SH-SY5Y (cell line): Measurements from ENCODE around the gene ANKRD34A.
A peak's percentile ranks its signal among the peaks of the same experiment; 100 is the strongest.

Source experiments
- GATA2 ChIP-seq: IDR thresholded peaks from 2 replicates; pipeline ENCODE4 v1.6.1; 2011; ENCODE audit warnings: mild to moderate bottlenecking, low read depth, low read length
- GATA3 ChIP-seq: IDR thresholded peaks from 2 replicates; pipeline ENCODE4 v1.6.1; 2011; ENCODE audit warnings: low read depth, mild to moderate bottlenecking, low read length, moderate library complexity

The ANKRD34A gene

DNA sequence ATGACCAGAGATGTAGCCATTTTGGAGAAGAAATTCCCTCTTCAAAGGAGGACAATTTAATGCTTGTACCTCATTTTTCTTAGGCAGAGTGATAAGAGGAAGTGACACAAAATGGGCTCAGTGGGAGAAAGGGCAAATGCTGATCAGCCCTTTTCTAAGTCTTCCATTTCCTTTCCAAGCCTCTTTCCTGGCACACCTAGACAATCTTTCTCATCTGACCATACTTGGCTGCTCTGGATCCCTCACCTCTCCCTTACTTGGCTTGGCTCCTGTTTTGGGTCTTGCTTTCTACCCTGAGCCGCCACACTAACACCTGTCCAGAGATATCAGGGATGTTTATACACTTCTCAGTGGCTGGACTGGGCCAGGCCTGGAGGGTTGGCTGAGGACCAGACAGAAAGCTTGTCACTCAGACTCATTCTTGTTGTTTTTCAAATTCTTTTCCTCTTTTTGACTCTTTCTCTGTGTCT lies 18.9 kb upstream of the ANKRD34A start:
- no peak for TF ChIP-seq GATA3
- TF ChIP-seq GATA2: no peak

DNA sequence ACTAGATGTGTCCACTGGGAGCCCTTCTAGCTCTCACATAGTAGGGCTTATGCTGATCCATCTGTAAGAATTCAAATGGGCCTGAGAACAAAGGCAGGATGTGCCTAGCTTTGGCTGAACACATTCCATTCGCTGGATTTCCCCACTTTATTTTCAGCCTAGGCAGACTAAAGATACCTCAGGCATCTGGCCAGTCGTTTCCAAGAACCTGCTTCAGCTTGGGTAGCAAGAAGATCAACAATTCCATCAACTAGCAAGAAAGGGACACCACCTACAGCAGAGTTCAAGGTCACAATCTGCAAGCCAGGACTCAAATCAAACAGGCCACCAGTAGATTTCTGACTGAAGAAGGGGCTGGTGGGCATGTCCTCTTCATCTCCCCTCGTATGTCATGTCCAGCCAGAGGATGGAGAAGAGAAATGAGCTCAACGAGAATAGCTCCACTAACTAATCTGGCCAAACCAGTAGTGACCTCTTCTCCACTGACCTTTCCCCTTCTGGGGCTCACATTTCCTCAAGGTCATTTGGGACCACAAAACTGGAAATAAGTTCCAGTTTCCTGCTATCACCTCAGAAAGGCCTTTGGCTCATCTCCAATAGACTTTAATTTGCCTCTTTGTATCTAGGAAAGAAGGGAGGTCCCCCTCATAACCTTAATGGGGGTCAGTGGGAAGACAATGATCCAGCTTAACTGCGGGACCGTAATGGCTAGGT lies 17.8 kb upstream of the ANKRD34A start:
- TF ChIP-seq GATA3 (no peak), GATA2 (no peak)

DNA sequence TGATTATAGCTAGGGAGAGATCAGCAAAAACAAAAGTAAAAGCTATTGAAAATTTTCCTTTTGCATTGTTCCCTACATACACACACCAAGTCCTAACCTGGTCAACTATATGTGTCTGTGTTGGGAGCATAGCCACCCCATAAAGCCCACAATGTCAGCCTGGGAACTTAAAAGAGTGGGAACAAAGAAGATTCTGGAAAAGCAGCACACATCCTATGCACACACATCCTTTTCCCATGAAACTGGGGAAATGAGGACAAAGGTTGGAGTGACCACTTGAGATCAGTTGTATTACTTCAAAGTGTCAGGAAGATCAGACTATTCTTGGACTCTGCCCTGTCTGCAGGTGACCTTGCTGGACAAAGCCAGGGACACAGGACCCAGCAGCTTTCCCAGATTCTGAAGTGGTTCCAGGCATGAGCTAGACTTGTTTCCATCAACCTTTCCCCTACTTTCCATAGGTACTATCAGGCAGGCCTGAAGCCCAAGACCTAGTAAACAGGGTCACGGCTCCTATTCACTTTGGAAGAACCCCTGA lies 16.2 kb upstream of the ANKRD34A start:
- TF ChIP-seq GATA2: no peak
- TF ChIP-seq GATA3: no peak

DNA sequence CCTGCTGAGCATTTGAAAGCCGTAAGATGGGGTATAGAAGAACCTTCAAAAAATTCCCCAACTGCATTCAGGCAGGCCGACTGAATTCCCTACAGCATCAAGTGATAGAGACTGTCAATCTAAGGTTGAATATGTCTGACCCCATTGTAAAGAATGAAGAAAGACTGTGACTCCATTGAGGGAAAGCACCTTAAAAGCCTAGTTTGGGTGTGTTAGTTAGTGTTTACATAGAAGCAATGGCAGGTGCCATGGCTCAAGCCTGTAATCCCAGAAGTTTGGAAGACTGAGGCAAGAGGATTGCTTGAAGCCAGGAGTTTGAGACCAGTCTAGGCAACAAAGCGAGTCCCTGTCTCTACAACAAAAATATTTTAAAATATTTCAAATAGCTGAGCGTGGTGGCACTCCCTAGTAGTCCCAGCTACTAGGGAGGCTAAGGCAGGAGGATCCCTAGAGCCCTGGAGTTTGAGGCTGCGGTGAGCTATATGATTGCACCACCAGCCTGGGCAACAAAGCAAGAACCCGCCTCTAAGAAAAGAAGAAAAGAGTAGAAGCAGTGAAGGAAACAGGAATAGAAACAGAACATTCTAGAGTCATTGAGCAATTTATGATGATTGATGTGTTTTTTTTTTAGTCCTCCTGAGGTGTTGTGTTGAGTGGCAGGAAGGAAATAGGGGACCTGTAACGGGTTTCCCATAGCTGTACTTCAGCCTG lies 15.5 kb upstream of the ANKRD34A start:
- TF ChIP-seq GATA2 (no peak), GATA3 (no peak)

DNA sequence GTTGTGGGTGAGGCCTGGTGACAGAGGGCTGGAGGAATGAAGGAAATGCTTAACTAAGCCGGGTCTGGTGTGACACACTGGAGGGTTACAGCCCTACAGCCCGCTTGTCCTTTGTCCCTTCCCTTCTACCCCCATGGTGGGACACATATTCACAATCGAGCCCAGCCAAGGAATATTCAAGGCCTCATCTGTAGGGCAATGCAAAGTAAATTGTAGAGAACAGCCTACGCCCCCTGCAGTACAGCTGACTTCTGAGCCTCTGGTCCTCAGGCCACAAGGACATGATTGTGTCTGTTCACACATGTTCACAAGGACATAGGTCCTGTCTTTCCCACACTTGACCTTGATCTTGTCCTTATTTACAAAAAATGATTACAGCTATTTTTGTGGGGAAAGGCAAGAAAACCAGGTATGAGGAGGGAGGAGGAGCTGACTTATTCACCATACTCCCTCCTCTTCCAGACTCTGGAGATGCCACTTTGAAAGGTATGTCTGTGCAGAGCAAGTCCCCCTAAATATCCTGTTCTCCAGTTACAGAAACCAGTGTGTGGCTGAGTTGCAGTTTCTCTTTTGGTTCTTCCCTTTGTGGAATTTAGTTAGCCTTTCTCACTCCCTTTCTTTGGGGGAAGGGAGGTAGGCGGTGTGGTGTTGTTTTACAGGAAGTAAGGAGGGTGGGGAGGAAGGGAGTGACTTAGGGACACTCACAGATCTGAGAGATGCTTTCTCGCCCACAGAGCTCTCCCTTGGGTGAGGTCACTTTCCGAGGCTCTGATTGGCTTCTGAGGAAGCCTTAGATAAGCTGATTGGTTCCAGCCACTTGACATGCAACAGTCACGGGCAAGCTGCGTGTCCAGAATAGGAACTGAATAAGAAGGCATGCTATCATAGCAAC lies 14.7 kb upstream of the ANKRD34A start:
- no peak for TF ChIP-seq GATA3
- peak; percentile 10; the same call in 1 of the 2 replicates for TF ChIP-seq GATA2

DNA sequence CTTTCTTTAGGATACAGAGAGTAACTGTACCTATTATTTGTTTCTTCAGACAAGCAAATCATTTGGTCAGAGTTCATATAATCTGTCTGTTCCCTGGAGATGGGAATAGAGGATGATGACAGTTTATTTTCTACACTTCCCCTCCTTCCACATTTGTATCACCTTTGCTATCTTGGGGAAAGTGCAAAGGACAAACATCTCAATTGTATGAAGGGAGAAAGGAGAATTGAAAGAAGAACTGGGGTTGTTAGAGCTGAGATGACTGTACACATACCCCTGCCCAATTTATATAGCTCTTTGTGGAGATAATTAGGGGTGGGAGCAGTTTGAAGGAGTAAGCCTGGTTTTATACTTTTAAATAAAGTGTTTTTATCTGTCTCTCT lies 14.1 kb upstream of the ANKRD34A start:
- TF ChIP-seq GATA3 (no peak), GATA2 (no peak)

DNA sequence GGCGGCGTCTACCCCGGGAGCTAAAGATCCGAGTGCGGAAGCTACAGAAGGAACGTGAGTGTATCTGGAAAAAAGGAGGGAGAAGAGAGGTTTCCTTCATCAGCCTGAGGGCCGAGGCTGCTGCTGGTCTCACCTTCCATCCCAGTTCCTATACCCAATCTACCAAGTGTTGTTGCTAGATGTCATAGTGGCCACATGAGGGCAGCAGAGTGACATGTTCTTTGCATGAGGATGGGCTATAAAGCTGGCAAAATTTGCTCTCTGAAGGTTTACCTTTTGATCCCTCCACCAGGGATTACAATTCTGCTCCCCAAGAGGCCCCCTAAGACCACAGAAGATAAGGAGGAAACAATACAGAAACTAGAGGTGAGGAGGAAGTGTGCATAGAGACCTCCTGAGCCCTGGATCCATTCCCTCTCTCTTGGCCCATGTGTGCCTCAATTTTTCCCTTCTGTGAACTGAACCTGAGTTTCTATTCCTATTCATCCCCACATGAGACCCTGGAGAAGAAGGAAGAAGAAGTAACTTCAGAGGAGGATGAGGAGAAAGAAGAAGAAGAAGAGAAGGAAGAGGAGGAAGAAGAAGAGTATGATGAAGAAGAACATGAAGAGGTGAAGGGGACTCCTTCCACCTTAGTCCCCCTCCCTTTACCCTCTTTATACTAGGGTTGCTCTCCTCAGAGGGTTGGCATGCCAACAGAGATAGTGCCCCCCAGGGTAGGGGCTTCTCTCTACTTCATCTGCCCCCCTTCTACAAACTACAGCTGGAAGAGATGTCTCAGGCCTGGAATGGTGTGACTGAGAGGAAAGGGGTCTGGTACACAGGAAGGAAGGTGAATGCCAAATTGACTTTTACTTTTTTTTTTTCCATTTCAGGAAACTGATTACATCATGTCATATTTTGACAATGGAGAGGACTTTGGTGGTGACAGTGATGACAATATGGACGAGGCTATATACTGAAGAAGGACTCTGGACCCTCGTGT lies 13.4 kb upstream of the ANKRD34A start:
- TF ChIP-seq GATA2: no peak
- no peak for TF ChIP-seq GATA3

DNA sequence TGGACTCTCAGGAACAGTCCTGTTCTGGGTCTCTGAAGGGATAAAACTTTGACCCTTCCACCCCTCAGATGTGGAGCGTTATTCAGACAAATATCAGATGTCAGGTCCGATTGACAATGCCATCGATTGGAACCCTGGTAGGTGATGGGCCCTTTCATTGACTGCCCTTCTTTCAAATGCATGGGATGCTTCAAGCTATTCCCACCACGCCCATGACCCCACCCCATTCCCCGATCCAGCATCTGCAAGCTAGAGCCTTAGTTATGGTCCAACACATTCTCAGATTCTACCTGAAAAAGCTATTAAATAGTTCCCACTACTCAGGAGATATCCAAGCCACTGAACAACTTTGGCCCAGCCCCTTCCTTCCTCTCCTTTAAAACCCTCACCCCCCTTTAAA lies 12.6 kb upstream of the ANKRD34A start:
- TF ChIP-seq GATA3 (no peak), GATA2 (no peak)

DNA sequence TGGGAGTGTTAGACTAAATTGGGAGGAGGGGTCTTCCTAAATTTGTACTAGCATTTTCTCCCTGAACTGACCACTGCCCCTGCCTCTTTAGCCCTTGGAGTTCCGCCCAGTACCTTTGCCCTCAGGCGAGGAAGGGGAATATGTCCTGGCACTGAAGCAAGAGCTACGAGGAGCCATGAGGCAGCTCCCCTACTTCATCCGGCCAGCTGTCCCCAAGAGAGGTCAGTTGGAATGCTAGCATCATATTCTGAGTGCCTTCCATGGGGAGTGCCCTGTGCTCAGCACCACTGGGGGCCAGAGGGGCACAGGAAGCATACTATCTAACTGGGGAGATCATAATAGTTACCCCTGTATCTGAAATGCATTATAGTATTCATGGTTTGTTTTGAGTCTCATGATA lies 10.8 kb upstream of the ANKRD34A start:
- no peak for TF ChIP-seq GATA2
- no peak for TF ChIP-seq GATA3

DNA sequence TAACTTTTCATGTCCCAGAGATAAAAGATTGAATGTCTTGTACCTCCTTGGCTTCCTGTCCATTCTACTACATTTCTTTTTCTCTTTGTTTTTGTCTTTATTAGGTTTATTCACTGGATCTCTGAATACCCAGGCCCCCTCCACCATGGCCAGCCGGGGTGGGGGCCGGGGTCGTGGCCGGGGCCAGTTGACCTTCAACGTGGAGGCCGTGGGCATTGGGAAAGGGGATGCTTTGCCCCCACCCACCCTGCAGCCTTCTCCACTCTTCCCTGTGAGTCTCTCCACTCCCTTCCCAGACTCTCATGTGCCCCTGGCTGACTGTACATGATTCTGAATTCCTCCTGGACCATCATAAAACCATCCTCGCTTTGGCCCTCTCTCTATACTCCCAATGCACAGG lies 10.3 kb upstream of the ANKRD34A start:
- TF ChIP-seq GATA3: no peak
- TF ChIP-seq GATA2: no peak

DNA sequence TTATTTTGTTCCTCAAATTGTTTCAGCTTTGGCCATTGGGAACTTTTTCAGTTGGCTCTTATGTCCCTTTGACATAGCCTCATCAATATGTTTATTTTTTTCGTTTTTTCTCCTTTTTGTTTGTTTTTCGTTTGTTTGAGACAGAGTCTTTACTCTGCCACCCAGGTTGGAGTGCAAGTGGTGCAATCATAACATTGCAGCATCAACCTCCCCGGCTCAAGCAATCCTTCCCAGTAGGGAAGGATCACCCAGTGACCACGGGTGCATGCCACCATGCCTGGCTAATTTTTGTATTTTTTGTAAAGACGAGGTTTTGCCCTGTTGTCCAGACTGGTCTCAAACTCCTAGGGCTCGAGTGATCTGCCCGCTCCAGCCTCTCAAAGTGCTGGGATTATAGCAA lies 8.2 kb upstream of the ANKRD34A start:
- TF ChIP-seq GATA2: no peak
- TF ChIP-seq GATA3: no peak

DNA sequence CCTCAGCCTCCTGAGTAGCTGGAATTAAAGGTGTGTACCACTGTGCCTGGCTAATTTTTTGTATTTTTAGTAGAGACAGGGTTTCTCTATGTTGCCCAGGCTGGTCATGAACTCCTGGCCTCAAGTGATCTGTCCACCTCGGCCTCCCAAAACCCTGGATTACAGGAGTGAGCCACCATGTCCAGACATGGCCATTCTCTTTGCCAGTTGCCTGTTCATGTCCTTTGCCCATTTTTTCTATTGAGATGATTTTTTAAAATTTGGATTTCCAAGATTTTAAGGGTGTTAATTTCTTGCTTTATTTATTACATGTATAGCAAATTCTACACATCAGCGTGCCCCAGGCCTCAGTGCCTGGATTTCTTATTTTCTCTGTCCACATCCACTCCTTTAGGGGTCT lies 2.9 kb upstream of the ANKRD34A start:
- no peak for TF ChIP-seq GATA2
- TF ChIP-seq GATA3: no peak

DNA sequence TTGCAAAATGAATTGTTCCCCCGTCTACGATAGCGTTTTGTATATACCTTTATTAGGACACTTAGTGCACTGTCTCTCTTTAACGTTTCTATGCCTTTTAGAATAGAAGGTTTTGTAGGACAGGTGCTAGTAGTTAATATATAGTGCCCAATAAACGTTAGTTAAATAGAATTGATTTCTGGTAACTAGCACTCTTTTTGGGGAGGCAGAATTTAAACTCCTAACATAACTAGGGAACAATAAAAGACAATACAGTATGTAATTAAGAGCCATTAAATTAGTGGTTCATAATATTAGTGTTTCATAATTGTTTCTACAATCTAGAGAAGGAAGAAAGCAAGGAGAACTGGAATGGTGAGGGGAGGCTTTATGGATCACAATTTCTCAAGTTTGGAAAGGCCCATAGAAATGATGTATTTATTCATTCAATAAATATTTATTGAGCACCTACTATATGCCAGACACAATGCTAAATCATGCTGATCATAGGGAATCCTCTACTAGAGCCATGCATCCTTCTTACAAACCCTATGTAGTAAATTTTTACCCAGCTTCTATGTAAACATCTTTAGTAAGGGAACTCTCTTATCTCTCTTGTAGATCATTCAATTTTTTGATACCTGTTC lies 857 bp upstream of the ANKRD34A start:
- TF ChIP-seq GATA3 (no peak), GATA2 (no peak)
